PC-3 (cell line): ENCODE measurements around the gene ZNF564.
"Not testable (repeated sequence)": the region's sequence is repeated elsewhere in the genome, so short reads cannot be mapped to it uniquely, and the experiment has no call there.

Experiments
- CTCF ChIP-seq: fragments of 300-600 bp; sonication (generic); conservative IDR thresholded peaks from 2 replicates; pipeline ENCODE4 v1.5.1; 2017; ENCODE audit warnings: antibody characterized with exemption, low read depth, mild to moderate bottlenecking, low read length
- EZH2 ChIP-seq: fragments of 300-600 bp; sonication (generic); IDR thresholded peaks from one replicate; pipeline ENCODE4 v1.6.1; 2017; ENCODE audit warnings: antibody characterized with exemption, mild to moderate bottlenecking, low read length; ENCODE audit not compliant: unreplicated experiment
- EZH2phosphoT487 ChIP-seq: fragments of 300-600 bp; sonication (generic); IDR thresholded peaks from 2 replicates; pipeline ENCODE4 v1.6.1; 2018; ENCODE audit warnings: mild to moderate bottlenecking, antibody characterized with exemption, low read length, borderline replicate concordance

GRCh38 chr19:12486265-12486783 lies 65.0 kb downstream of the ZNF564 start:
- TF ChIP-seq EZH2, CTCF, EZH2phosphoT487: not testable (repeated sequence)
